GM19372 (cell line): Measurements from ENCODE around the gene SLC18B1.

Experiments used
- ATAC-seq: cut with Tn5 transposase; IDR thresholded peaks from one replicate; pipeline ENCODE4 v1.9.1; 2021; ENCODE audit warnings: mild to moderate bottlenecking, low read depth, moderate library complexity; ENCODE audit not compliant: unreplicated experiment

The SLC18B1 gene

GRCh38 chr6:132797951-132798868 lies at the start of gene SLC18B1:
SLC18B1 (minus strand) TSS chr6:132798637; CDS start chr6:132798456, 181 bp downstream.
- peak; percentile 45 for ATAC-seq

- ATAC-seq, result no peak
Measured at GRCh38 chr6:132843316-132844035, 45.0 kb upstream of the SLC18B1 start.

- ATAC-seq, result no peak
Measured at GRCh38 chr6:132841966-132842365, 43.5 kb upstream of the SLC18B1 start.

- no peak for ATAC-seq
Measured at GRCh38 chr6:132832891-132833290, 34.5 kb upstream of the SLC18B1 start.

GRCh38 chr6:132830334-132830751 lies 31.9 kb upstream of the SLC18B1 start:
- ATAC-seq, result no peak

GRCh38 chr6:132820629-132821381 lies 22.4 kb upstream of the SLC18B1 start:
- ATAC-seq, result no peak

GRCh38 chr6:132819405-132820161 lies 21.1 kb upstream of the SLC18B1 start:
- no peak for ATAC-seq

- no peak for ATAC-seq
Measured at GRCh38 chr6:132818404-132819359, 20.2 kb upstream of the SLC18B1 start.

- ATAC-seq, result no peak
Measured at GRCh38 chr6:132817554-132818403, 19.3 kb upstream of the SLC18B1 start.

- no peak for ATAC-seq
Measured at GRCh38 chr6:132816660-132817059, 18.2 kb upstream of the SLC18B1 start.

- no peak for ATAC-seq
Measured at GRCh38 chr6:132814716-132815570, 16.5 kb upstream of the SLC18B1 start.

- peak; percentile 16 for ATAC-seq
Measured at GRCh38 chr6:132813173-132813856, 14.9 kb upstream of the SLC18B1 start.

GRCh38 chr6:132812756-132813172 lies 14.3 kb upstream of the SLC18B1 start:
- ATAC-seq, result no peak

GRCh38 chr6:132812255-132812732 lies 13.9 kb upstream of the SLC18B1 start:
- no peak for ATAC-seq

- no peak for ATAC-seq
Measured at GRCh38 chr6:132811276-132811675, 12.8 kb upstream of the SLC18B1 start.

- no peak for ATAC-seq
Measured at GRCh38 chr6:132805548-132805947, 7.1 kb upstream of the SLC18B1 start.
